Progenitor cell of endocrine pancreas (in vitro differentiated cells): Measurements from ENCODE around the gene ABHD17C. TPM values are rescaled to one million over a fixed set of nuclear protein-coding genes. Genes with fewer than 3 reads are reported as not detected.

Source experiments
- DNase-seq: peaks from one replicate; pipeline ENCODE4 v3.0.0; 2021; ENCODE audit warnings: low spot score; ENCODE audit not compliant: unreplicated experiment
- H3K27ac Mint-ChIP-seq: 2 replicates; pipeline ENCODE4 v1.8.0; 2021; ENCODE audit warnings: mild to moderate bottlenecking, moderate library complexity, mixed read lengths
- H3K27me3 Mint-ChIP-seq: 2 replicates; pipeline ENCODE4 v1.8.0; 2021; ENCODE audit warnings: mixed read lengths
- H3K36me3 Mint-ChIP-seq: 2 replicates; pipeline ENCODE4 v1.8.0; 2022; ENCODE audit warnings: mixed read lengths; ENCODE audit not compliant: insufficient read depth
- H3K4me1 Mint-ChIP-seq: 2 replicates; pipeline ENCODE4 v1.8.0; 2021; ENCODE audit warnings: low read depth, mixed read lengths
- H3K4me3 Mint-ChIP-seq: 2 replicates; pipeline ENCODE4 v1.8.0; 2021; ENCODE audit warnings: low read depth, mild to moderate bottlenecking, moderate library complexity, mixed read lengths
- H3K9me3 Mint-ChIP-seq: 2 replicates; pipeline ENCODE4 v1.8.0; 2021; ENCODE audit warnings: low read depth, mixed read lengths
- CTCF ChIP-seq: fragments of 200-600 bp; sonication (generic); IDR thresholded peaks from one replicate; pipeline ENCODE4 v1.5.0; 2021; ENCODE audit warnings: antibody characterized with exemption, mild to moderate bottlenecking; ENCODE audit not compliant: unreplicated experiment
- total RNA-seq: library from RNA; stranded (reverse); gene quantifications from 2 replicates; pipeline ENCODE4 v1.2.1, GENCODE V29; 2021

The ABHD17C gene
- total RNA-seq, 1 donor from 2014 or later, result 19.8 TPM

DNA sequence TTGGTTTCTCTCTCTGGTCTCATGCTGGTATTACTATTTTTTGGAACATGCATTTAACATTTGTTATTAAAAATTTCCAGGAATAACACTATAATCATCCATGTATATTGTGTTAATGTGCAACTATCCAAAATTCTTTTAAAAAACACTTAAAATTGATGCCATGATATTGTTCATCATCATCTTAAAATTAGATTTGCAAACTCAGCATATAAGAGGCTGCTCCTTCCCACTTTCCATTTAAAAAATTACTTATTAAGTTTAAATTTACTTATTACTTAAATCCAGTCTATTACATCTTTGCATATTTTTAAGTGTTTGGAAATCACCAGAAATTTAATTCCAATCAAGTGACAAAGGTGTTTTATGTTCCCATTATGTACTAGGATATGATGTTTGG is 5.8 kb upstream of the ABHD17C start:
- no peaks in the 10 kb centered on the region for H3K9me3 Mint-ChIP-seq
- H3K36me3 Mint-ChIP-seq, result no peaks in the 10 kb centered on the region
- peaks cover 4% of the 10 kb centered on the region for H3K4me1 Mint-ChIP-seq
- H3K27me3 Mint-ChIP-seq, result no peaks in the 10 kb centered on the region
- TF ChIP-seq CTCF, result no peak
- no peak for DNase-seq
- no peak overlapping the region for H3K4me3 Mint-ChIP-seq
- H3K27ac Mint-ChIP-seq, result no peak overlapping the region

GRCh38 chr15:80689716-80690115 is 5.4 kb upstream of the ABHD17C start:
- no peaks in the 10 kb centered on the region for H3K9me3 Mint-ChIP-seq
- TF ChIP-seq CTCF, result no peak

DNA sequence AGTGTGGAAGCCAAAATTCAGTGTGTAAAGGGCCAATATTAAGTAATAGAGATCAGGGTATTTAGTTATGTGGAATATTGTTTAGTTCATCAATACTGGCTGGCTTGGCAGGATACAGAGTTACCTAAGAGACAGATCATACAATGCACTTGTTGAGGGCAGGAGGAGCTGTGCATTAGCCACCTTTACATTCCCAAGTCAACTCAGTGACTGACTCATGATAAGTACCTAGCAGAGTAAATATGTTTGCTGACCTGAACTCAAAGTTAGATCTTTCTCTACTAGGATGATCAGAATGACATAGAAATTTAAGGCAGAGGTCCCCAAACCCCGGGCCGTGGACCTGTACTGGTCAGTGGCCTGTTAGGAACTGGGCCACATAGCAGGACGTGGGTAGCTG is 3.5 kb upstream of the ABHD17C start:
- no peak for DNase-seq
- Mint-ChIP-seq H3K27ac (no peak overlapping the region), H3K27me3 (no peaks in the 10 kb centered on the region), H3K36me3 (no peaks in the 10 kb centered on the region), H3K4me3 (no peak overlapping the region), H3K9me3 (no peaks in the 10 kb centered on the region), H3K4me1 (peaks cover 12% of the 10 kb centered on the region)
- no peak for TF ChIP-seq CTCF

More at GRCh38 chr15:80689716-80690115, 5.4 kb upstream of the ABHD17C start:
- peaks cover 6% of the 10 kb centered on the region for H3K4me1 Mint-ChIP-seq
- no peaks in the 10 kb centered on the region for H3K27me3 Mint-ChIP-seq
- no peaks in the 10 kb centered on the region for H3K36me3 Mint-ChIP-seq
- no peak overlapping the region for H3K27ac Mint-ChIP-seq
- H3K4me3 Mint-ChIP-seq, result no peak overlapping the region
- DNase-seq, result no peak

DNA sequence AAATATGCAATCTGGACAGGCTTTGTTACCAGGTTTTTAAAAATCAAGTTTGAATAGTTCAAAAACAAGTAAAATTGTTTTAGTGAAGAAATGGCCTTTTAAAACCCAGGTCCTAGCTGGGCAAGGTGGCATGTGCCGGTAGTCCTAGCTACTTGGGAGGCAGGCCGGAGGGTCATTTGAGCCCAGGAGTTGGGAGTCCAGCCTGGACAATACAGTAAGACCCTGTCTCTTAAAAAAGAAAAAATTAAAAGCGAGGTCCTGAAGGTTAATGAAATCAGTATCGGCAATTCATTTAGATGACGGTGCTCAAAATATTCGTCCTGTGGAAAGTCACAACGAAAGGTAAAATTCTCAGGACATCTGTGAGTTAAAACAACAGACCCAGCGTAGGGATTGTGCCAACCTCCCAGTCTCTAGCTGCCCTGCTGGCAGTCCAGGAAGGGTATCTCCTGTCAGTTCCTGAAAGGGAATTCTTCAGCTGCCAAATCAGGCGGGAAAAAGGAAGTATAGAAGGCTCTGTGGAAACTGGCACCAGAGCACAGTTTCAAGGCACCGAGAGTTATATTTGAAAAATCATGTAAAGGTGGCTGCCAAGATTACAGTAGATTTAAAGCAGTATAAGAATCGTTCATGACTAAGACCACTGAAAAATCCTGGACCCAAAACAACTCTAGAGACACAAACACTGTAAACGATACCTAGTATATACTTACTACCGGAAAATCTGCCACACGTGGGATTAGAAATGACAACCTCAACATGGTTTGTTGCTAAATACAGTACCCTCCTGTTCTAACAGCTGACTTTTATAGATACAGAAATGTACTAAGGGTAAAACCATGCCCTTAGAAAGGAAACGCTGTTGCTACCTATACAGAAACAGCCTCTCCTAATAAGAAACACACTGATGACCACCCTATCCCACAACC is 1.2 kb upstream of the ABHD17C start:
- Mint-ChIP-seq H3K4me3 (peak overlapping the region; percentile 85), H3K9me3 (no peaks in the 10 kb centered on the region), H3K4me1 (peaks cover 19% of the 10 kb centered on the region), H3K27me3 (no peaks in the 10 kb centered on the region), H3K36me3 (peaks cover 3% of the 10 kb centered on the region), H3K27ac (peak overlapping the region; percentile 80)
- DNase-seq, result no peak
- TF ChIP-seq CTCF, result no peak

DNA sequence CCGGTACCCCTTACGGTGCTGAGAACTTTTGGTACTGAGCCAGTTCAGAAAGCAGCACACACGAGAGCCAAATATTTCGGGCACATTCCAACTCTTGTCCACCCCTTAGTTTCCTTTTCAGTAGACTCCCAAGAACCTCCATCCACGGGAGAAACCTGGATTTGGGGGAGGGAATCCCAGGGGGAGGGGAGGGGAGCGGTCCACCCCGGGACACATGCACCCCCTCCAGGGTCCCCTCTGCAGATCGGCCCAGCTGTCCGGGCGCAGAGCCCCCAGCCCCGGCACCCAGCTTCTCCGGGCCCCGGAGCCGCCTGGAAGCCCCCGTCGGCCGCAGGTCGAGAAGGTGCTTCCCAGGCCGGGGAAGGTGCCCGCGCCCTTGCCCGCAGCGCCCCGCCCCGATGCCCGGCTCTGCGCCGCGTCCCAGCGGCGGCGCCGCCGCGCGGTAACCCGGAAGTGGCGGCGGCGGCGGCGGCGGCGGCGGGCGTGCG is 455 bp upstream of the ABHD17C start:
- peak overlapping the region; percentile 80 for H3K27ac Mint-ChIP-seq
- peak; percentile 20 for DNase-seq
- H3K4me1 Mint-ChIP-seq, result peaks cover 19% of the 10 kb centered on the region
- H3K27me3 Mint-ChIP-seq, result no peaks in the 10 kb centered on the region
- peak overlapping the region; percentile 85 for H3K4me3 Mint-ChIP-seq
- peaks cover 4% of the 10 kb centered on the region for H3K36me3 Mint-ChIP-seq
- TF ChIP-seq CTCF, result no peak
- no peaks in the 10 kb centered on the region for H3K9me3 Mint-ChIP-seq
